Measurements from ENCODE around the gene PRKCD.

DNA sequence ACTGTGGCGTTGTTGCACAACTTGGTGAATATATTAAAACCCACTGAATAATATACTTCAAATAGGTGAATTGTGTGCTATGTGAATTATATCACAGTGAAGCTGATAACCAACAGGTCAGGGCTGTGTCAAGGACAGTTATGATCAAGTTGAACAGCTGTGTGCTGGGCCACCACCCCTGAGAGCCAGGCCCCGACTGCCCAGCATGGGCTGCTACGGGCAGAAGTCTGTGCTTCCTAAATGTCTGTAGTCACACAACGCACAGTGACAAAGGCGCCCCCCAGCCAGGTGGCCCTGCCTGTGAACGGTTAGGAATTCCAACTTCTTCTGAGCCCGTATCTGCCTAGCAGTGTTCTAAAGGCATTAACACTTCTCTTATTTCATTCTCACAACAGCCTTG, 62.0 kb downstream of the PRKCD start:
- TF ChIP-seq, protein P1, sequence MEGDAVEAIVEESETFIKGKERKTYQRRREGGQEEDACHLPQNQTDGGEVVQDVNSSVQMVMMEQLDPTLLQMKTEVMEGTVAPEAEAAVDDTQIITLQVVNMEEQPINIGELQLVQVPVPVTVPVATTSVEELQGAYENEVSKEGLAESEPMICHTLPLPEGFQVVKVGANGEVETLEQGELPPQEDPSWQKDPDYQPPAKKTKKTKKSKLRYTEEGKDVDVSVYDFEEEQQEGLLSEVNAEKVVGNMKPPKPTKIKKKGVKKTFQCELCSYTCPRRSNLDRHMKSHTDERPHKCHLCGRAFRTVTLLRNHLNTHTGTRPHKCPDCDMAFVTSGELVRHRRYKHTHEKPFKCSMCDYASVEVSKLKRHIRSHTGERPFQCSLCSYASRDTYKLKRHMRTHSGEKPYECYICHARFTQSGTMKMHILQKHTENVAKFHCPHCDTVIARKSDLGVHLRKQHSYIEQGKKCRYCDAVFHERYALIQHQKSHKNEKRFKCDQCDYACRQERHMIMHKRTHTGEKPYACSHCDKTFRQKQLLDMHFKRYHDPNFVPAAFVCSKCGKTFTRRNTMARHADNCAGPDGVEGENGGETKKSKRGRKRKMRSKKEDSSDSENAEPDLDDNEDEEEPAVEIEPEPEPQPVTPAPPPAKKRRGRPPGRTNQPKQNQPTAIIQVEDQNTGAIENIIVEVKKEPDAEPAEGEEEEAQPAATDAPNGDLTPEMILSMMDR (conservative IDR thresholded peaks at IDR 0.05; ENCODE audit: low read length), result no peak
- no peak for TF ChIP-seq EZH2phosphoT487 (IDR thresholded peaks at IDR 0.05; ENCODE audit: borderline replicate concordance, low read depth, low read length)
